Bronchial epithelial cell (primary cell): ENCODE data around the gene BBOF1. TPM values are rescaled to one million over a fixed set of nuclear protein-coding genes. Genes with fewer than 3 reads are reported as not detected.
A peak's percentile ranks its signal among the peaks of the same experiment; 100 is the strongest.
"Not testable (repeated sequence)": the region's sequence is repeated elsewhere in the genome, so short reads cannot be mapped to it uniquely, and the experiment has no call there.

ENCODE experiments used
- DNase-seq: peaks from one replicate; pipeline ENCODE4 v3.0.0-alpha.2; 2010; ENCODE audit warnings: low read depth
- FAIRE-seq: peaks from 2 replicates; lab custom pipeline; 2011; peaks lifted over from hg19 to GRCh38; lab: Jason Lieb, UNC
- H3K27me3 ChIP-seq: 2 replicates; pipeline ENCODE4 v1.5.1; 2011; ENCODE audit warnings: low read length; ENCODE audit not compliant: control insufficient read depth, insufficient read depth
- H3K36me3 ChIP-seq: 2 replicates; pipeline ENCODE4 v1.5.1; 2011; ENCODE audit warnings: low read length; ENCODE audit not compliant: control insufficient read depth, insufficient read depth
- H3K4me3 ChIP-seq: 2 replicates; pipeline ENCODE4 v1.5.1; 2011; ENCODE audit warnings: mild to moderate bottlenecking, low read depth, low read length, control low read depth
- total RNA-seq: library from RNA; depleted of rRNA; stranded (reverse); fragments of >200 nt; gene quantifications from 2 replicates; pipeline ENCODE4 v1.2.1, GENCODE V29; 2014
- TF ChIP-seq, protein P1 (sequence below): IDR thresholded peaks from 2 replicates; pipeline ENCODE4 v1.5.1; 2011; ENCODE audit warnings: mild to moderate bottlenecking, moderate library complexity, low read length, control low read depth, inconsistent platforms; ENCODE audit not compliant: insufficient read depth, severe bottlenecking

BBOF1 gene
- total RNA-seq, 1 donor from 2014 or later, result 1.3 TPM

DNA sequence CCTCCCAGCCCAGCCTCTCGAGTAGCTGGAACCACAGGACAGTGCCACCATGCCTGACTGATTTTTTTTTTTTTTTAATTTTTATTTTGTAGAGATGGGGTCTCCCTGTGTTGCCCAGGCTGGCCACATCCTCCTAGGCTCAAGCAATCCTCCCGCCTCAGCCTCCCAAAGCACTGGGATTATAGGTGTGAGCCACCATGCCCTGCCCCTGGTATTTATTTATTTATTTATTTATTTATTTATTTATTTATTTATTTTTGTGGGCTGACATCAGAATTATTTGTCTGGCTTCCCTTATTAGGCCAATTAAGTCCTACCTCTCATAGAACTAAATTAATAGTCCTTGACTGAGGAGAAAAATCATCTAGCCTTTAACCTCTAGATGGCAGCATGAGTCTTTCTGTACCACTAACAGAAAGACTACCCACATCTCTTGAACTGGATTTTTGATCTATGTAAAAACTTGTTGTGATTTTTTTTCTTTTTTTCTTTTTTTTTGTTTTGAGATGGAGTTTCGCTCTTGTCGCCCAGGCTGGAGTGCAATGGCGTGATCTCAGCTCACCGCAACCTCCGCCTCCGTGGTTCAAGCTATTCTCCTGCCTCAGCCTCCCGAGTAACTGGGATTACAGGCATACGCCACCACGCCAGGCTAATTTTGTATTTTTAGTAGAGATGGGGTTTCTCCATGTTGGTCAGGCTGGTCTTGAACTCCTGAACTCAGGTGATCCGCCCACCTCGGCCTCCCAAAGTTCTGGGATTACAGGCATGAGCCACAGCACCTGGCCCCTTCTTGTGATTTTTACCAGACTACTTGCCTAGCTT lies 92.5 kb downstream of the BBOF1 start:
- peak; percentile 58 for DNase-seq
- not testable (repeated sequence) for H3K36me3 ChIP-seq, H3K27me3 ChIP-seq, H3K4me3 ChIP-seq, FAIRE-seq
- TF ChIP-seq, protein P1, sequence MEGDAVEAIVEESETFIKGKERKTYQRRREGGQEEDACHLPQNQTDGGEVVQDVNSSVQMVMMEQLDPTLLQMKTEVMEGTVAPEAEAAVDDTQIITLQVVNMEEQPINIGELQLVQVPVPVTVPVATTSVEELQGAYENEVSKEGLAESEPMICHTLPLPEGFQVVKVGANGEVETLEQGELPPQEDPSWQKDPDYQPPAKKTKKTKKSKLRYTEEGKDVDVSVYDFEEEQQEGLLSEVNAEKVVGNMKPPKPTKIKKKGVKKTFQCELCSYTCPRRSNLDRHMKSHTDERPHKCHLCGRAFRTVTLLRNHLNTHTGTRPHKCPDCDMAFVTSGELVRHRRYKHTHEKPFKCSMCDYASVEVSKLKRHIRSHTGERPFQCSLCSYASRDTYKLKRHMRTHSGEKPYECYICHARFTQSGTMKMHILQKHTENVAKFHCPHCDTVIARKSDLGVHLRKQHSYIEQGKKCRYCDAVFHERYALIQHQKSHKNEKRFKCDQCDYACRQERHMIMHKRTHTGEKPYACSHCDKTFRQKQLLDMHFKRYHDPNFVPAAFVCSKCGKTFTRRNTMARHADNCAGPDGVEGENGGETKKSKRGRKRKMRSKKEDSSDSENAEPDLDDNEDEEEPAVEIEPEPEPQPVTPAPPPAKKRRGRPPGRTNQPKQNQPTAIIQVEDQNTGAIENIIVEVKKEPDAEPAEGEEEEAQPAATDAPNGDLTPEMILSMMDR, result peak; percentile 48

Other genes with a start within 250 kb of the BBOF1 start
- 5.8 and 7.2 TPM in 2 replicates for gene PTGR2, start 167.5 kb upstream of the BBOF1 start, total RNA-seq
- 126 and 131 TPM in 2 replicates for gene ZNF410, start 132.5 kb upstream of the BBOF1 start, total RNA-seq
- 1.5 and 1.6 TPM in 2 replicates for gene FAM161B, start 69.3 kb upstream of the BBOF1 start, total RNA-seq
- gene COQ6, start 69.0 kb upstream of the BBOF1 start, total RNA-seq, result 13.4 and 18.8 TPM in 2 replicates
- 13.7 TPM in 2 replicates for gene ENTPD5, start 61 bp upstream of the BBOF1 start, total RNA-seq
- 15.1 and 22.1 TPM in 2 replicates for gene ALDH6A1, start 65.1 kb downstream of the BBOF1 start, total RNA-seq
- 7.9 and 8.4 TPM in 2 replicates for gene LIN52, start 65.6 kb downstream of the BBOF1 start, total RNA-seq
- gene VSX2, start 220.1 kb downstream of the BBOF1 start, total RNA-seq, result not detected in 2 replicates